PFSK-1 (cell line): ENCODE measurements around the gene HOXC4.

Experiments used
- POLR2AphosphoS5 ChIP-seq: IDR thresholded peaks from 2 replicates; pipeline ENCODE4 v1.6.1; 2012; ENCODE audit warnings: low read depth, mild to moderate bottlenecking, control low read depth, low read length, moderate library complexity
- TAF1 ChIP-seq: IDR thresholded peaks from 2 replicates; pipeline ENCODE4 v1.6.1; 2012; ENCODE audit warnings: low read length, control low read depth, borderline replicate concordance; ENCODE audit not compliant: insufficient read depth

GRCh38 chr12:54047964-54048303 is 5.7 kb upstream of the HOXC4 start:
- TF ChIP-seq POLR2AphosphoS5: no peak
- no peak for TF ChIP-seq TAF1
